Large intestine (tissue), 3 donors: ENCODE measurements around the gene LBHD2. TPM values are rescaled to one million over a fixed set of nuclear protein-coding genes. Genes with fewer than 3 reads are reported as not detected.
A peak's percentile ranks its signal among the peaks of the same experiment; 100 is the strongest.

Experiments used
- DNase-seq, 2 donors: peaks; one replicate each; pipeline versions ENCODE4 v3.0.0 to v3.0.0-alpha.2; 2013
- H3K27ac ChIP-seq: one replicate; pipeline ENCODE4 v1.5.1; 2013; ENCODE audit warnings: low read length
- H3K27me3 ChIP-seq: 2 replicates; pipeline ENCODE4 v1.6.1; 2013; ENCODE audit warnings: low read length; ENCODE audit not compliant: control insufficient read depth, insufficient read depth
- H3K36me3 ChIP-seq: 2 replicates; pipeline ENCODE4 v1.6.1; 2013; ENCODE audit warnings: low read length; ENCODE audit not compliant: control insufficient read depth, insufficient read depth
- H3K4me1 ChIP-seq: one replicate; pipeline ENCODE4 v1.6.1; 2013; ENCODE audit warnings: low read length; ENCODE audit not compliant: control insufficient read depth, insufficient read depth
- H3K4me3 ChIP-seq: one replicate; pipeline ENCODE4 v1.5.1; 2013; ENCODE audit warnings: low read length
- H3K9me3 ChIP-seq: one replicate; pipeline ENCODE4 v1.6.1; 2013; ENCODE audit warnings: mild to moderate bottlenecking, low read depth, low read length, moderate library complexity; ENCODE audit not compliant: control insufficient read depth
- WGBS: methylation state at CpG from one replicate; pipeline ENCODE4 v1.1.5; 2013; ENCODE audit warnings: low lambda C conversion rate; ENCODE audit not compliant: insufficient coverage; 5-methylcytosine and 5-hydroxymethylcytosine counted together
- polyA plus RNA-seq: library from polyadenylated mRNA; unstranded; fragments of 120-200 nt; gene quantifications from one replicate; pipeline ENCODE4 v1.2.1, GENCODE V29; 2013

Gene LBHD2
- polyA plus RNA-seq, 1 donor: not detected

GRCh38 chr14:103135333-103136260 is 51.6 kb downstream of the LBHD2 start:
- Histone ChIP-seq H3K27ac (no peak overlapping the region), H3K4me3 (no peak overlapping the region), H3K36me3 (peaks cover 5% of the 10 kb centered on the region), H3K9me3 (peaks cover 5% of the 10 kb centered on the region), H3K27me3 (peaks cover 14% of the 10 kb centered on the region), H3K4me1 (peaks cover 8% of the 10 kb centered on the region)
- DNase-seq: no peak
- WGBS: no CpG with 5 or more reads among the region's 26 CpGs

GRCh38 chr14:103136388-103137271 is 52.6 kb downstream of the LBHD2 start:
- peaks cover 8% of the 10 kb centered on the region for H3K4me1 ChIP-seq
- no peak overlapping the region for H3K27ac ChIP-seq
- peaks cover 21% of the 10 kb centered on the region for H3K27me3 ChIP-seq
- peaks cover 5% of the 10 kb centered on the region for H3K9me3 ChIP-seq
- H3K36me3 ChIP-seq: peaks cover 5% of the 10 kb centered on the region
- peak in 1 of 2 donors; percentile 84 for DNase-seq
- WGBS: 57% methylated on average over 1 of the region's 20 CpGs
- no peak overlapping the region for H3K4me3 ChIP-seq

GRCh38 chr14:103137689-103138300 is 53.8 kb downstream of the LBHD2 start:
- DNase-seq: no peak
- Histone ChIP-seq H3K4me3 (no peak overlapping the region), H3K4me1 (peaks cover 8% of the 10 kb centered on the region), H3K36me3 (peaks cover 5% of the 10 kb centered on the region), H3K27ac (no peak overlapping the region), H3K9me3 (peaks cover 5% of the 10 kb centered on the region), H3K27me3 (peaks cover 31% of the 10 kb centered on the region)
- WGBS: no CpG with 5 or more reads among the region's 22 CpGs

GRCh38 chr14:103138301-103139131 is 54.5 kb downstream of the LBHD2 start:
- Histone ChIP-seq H3K4me3 (no peak overlapping the region), H3K27ac (no peak overlapping the region), H3K27me3 (peaks cover 36% of the 10 kb centered on the region), H3K9me3 (peaks cover 5% of the 10 kb centered on the region), H3K36me3 (peaks cover 5% of the 10 kb centered on the region), H3K4me1 (peaks cover 8% of the 10 kb centered on the region)
- DNase-seq: no peak
- no CpG with 5 or more reads among the region's 66 CpGs for WGBS

- no peak overlapping the region for H3K4me3 ChIP-seq
- no peak overlapping the region for H3K27ac ChIP-seq
These were observed 55.4 kb downstream of the LBHD2 start for GRCh38 chr14:103139132-103140025.

More at GRCh38 chr14:103139132-103140025, 55.4 kb downstream of the LBHD2 start:
- 83% methylated on average over 1 of the region's 29 CpGs for WGBS
- H3K9me3 ChIP-seq: peaks cover 5% of the 10 kb centered on the region
- no peak for DNase-seq
- no peaks in the 10 kb centered on the region for H3K36me3 ChIP-seq
- H3K4me1 ChIP-seq: peaks cover 8% of the 10 kb centered on the region
- peaks cover 39% of the 10 kb centered on the region for H3K27me3 ChIP-seq

Other genes with a start within 250 kb of the LBHD2 start
- 327 TPM for gene AMN, start 161.5 kb upstream of the LBHD2 start, polyA plus RNA-seq
- gene CDC42BPB, start 26.7 kb upstream of the LBHD2 start, polyA plus RNA-seq: 72.5 TPM
- 33.7 TPM for gene EXOC3L4, start 10.5 kb downstream of the LBHD2 start, polyA plus RNA-seq
- gene TNFAIP2, start 39.3 kb downstream of the LBHD2 start, polyA plus RNA-seq: 21.0 TPM